Activated CD4-positive, alpha-beta T cell treated with anti-CD3 and anti-CD28 coated beads, Interleukin-10, Interleukin-2, amounts not matched to agents 100 ng/mL and 50 ng/mL, durations not matched to agents 16 hours and 8 hours (primary cell): ENCODE results near the gene OR51E2.
A peak's percentile ranks its signal among the peaks of the same experiment; 100 is the strongest.
"Not testable (repeated sequence)": the region's sequence is repeated elsewhere in the genome, so short reads cannot be mapped to it uniquely, and the experiment has no call there.

Experiments
- DNase-seq: peaks from one replicate; pipeline ENCODE4 v3.0.0-alpha.2; 2020

The OR51E2 gene

GRCh38 chr11:4697585-4697984 is at the start of gene OR51E2:
TSS of gene OR51E2 (minus strand) at chr11:4697853. CDS start at chr11:4682711, 15,142 bp downstream.
- DNase-seq = no peak

DNA sequence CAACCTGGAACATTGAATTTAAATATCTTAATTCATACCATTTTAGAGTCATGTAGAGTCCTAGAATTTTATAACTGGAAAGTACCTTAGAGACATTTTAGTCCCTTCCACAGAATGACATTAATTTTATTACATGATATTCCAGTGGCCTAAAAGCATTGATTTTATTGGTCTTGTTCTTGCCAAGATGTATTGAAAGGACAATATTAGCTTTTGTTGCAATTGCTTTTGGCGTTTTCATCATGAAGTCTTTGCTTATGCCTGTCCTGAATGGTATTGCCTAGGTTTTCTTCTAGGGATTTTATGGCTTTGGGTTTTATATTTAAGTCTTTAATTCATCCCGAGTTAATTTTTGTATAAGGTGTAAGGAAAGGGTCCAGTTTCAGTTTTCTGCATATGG is 43.1 kb upstream of the OR51E2 start:
- DNase-seq = no peak

DNA sequence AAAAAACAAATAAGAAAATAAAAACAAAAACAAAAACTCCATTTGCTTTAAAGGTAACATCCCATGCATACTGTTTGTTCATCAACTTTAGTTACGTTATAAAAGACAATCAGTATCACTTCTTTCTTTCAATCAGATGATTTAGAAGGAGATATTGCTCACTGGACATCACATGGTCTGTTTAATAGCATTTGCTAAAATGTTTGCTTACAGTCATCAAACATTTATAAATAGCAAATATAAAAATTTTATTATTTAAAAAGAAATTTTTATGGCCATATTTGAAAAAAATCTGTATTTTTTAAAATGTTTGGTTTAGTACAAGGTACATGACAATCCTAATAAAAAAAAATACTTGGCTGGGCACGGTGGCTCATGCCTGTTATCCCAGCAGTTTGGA is 29.5 kb upstream of the OR51E2 start:
- no peak for DNase-seq

DNA sequence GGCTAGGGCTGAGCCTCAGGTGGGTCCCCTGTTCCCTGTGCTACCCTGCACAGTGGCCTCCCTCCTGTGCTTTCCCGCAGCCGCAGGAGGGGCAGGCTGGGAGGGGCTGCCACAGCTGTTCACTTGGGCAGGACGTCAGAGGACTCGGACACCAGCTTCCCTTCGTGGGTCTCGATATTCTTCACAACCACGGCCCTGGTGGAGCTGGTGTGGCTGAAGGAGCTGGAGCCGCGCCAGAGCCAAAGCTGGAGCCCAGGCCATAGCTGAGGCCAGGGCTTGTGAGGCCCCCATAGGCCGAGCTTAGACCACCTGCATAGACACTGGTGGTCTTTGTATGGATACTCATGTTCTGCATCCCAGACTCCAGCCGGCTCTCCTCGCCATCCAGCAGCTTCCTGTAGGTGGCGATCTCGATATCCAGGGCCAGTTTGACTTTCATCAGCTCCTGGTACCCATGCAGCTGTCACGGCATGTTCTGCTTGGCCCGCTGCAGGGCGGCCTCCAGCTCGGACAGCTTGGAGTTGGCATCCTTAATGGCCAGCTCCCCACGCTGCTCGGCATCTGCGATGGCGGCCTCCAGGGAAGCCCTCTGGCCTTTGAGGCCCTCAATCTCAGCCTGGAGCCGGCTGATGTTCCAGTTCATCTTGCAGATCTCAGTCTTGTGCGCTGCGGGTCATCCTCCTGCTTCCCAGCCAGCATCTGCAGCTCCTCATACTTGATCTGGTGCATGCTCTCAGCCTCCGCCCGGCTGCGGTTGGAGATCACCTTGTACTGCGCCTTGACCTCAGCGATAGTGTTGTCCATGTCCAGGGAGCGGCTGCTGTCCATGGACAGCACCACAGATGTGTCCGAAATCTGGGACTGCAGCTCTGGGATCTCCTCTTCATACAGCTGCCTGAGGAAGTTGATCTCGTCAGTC is 25.2 kb upstream of the OR51E2 start:
- not testable (repeated sequence) for DNase-seq

GRCh38 chr11:4714300-4714699 is 16.6 kb upstream of the OR51E2 start:
- no peak for DNase-seq

DNA sequence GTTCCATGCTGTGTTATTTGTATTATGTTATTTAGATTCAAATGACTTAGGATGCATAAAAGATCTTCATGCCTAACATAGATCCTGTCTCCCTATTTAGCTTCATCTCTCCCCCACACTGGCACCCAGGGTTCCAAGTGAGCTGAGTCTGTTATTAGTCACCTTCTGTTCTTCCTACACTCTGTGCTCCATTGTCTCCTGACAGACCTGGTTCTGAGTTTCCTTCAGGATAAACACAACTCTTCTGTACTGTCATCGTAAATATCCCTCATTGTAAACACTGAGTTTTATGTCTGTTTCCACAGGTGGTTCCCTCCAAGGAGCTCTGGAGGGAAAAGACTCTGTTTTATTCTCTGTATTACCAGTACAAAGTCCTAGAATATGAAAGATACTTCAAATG is 15.6 kb upstream of the OR51E2 start:
- DNase-seq = no peak

DNA sequence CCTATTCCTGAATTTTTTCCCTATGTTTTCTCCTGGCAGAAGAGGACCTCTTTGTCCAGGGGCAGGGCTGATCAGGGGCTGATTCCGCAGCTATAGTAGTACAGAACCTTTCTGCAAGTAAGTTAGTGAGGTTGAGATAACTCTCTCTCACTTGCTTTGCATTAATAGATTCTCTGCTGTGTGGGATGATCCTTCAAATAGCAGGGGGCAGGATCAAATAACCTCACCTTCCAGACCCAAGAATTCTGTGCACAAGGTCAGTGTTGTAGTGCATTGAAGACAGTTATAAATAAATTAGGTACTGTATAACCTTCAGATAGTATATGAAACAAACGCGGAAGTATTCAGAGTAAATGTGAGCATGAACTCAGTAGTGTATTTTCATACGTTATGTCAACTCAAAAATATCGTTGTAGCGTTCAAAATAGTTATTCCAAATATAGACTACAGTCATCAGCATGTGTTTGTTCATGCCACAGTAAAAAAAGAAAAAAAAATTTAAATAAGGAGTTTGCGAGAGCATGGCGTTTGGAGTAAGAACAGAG is 7.2 kb upstream of the OR51E2 start:
- DNase-seq = no peak

DNA sequence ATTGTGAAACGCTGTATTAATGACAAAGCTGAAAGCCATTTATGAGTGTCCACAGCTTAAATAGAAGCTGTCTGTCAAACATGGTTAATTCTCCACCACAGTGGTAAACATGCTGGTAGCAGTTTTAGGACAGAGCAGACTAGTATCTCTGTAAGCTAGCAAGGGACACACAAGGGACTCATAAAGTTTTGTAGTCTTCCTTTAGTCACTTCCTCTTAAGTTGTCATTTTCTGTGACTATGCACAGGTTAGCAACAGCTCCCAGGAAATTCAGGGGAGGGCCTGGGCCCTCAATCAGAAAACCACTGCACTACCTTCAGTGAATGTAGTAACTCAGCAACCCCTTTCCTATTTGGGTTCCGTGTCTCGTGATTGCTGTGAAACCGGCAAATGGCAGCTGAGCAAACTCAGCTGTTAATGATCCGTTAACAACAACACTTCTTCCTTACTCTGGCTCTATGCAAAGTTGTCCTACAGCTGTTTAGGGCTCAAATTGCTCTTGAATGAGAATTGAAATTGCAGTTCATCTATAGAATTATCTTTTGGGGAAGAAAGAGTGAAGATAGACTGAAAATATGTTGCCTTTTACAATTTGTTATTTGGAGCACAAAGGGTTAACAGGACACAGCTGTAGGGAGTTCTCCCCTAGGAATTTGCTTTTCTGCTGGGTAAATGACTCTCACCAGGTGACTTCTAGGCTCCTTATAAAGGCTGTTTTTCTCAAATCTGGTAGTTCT is 6.6 kb upstream of the OR51E2 start, which contains the start of gene MMP26:
Gene MMP26, plus strand, starts transcription at position 731 of the 736 bp plus-strand sequence.
- DNase-seq = no peak

DNA sequence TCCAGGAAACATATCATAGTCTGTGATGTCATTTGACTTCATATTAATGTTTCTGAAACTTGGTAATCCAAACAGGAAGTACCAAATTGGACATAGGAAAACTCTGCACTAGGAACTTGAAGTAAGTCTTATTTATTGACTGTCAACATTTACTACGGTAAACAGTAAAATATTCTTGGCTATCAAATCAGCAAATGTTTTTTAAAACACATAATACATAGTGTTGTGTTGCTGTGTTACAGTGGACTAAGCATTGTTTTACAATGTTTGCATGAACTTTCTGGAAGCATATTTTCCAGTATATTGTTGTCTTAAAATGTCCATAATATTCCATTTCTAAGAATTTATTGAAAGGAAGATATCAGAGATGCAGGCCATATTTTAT is 2.8 kb upstream of the OR51E2 start:
- DNase-seq = no peak

DNA sequence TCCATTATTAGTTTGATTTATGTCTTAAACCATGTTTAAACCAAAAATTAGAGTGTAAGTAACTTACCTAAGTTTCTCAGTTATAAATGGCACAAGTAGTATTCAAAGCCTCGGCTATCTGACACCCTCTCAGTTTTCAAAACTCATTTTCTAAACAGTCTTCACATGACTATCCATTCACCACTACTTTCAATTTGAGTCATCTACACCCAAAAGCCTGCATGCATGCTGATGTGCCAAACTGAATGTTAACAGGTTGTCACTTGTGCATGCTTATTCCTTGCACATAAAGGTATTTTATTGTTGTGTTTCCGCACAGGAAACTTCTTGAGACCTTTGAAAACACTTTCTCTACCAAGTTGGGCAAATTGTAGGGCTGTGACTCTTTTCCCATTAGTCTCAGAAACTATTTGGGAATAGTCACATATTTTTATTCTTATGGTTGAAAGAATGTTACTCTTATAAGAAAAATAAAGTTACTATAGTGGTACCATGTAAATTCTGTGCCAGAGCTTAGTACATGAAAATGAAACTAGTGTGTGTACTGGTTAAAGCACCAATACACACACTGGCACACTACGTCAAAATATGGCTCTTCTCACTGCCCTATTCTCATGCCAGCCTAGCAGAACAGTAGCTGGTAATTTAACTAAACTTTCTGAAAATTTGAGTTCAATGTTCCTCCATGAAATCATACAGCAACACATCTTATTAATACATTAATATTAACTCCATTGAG is 2.2 kb upstream of the OR51E2 start:
- peak; percentile 72 for DNase-seq

DNA sequence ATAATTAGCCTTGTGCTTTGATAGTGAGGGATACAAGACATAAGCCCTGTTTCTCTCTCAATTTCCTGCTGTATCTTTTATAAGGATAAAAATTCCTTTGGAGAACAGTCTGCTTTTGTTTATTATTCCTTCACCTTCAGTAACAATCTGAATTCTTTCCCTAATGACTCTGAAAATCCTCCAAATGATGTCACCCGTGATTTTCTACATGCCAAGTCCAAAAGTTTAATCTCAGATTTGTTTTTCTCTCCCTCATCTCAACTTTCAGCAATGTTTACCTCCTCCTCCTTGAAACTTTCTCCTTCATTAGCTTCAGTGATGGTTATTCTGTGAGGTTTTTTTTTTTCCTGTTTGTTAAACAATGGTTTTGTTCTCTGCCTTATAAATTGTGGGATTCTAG is 2.2 kb downstream of the OR51E2 start:
- DNase-seq = no peak

GRCh38 chr11:4684631-4685285 is 12.9 kb downstream of the OR51E2 start:
- DNase-seq = no peak

DNA sequence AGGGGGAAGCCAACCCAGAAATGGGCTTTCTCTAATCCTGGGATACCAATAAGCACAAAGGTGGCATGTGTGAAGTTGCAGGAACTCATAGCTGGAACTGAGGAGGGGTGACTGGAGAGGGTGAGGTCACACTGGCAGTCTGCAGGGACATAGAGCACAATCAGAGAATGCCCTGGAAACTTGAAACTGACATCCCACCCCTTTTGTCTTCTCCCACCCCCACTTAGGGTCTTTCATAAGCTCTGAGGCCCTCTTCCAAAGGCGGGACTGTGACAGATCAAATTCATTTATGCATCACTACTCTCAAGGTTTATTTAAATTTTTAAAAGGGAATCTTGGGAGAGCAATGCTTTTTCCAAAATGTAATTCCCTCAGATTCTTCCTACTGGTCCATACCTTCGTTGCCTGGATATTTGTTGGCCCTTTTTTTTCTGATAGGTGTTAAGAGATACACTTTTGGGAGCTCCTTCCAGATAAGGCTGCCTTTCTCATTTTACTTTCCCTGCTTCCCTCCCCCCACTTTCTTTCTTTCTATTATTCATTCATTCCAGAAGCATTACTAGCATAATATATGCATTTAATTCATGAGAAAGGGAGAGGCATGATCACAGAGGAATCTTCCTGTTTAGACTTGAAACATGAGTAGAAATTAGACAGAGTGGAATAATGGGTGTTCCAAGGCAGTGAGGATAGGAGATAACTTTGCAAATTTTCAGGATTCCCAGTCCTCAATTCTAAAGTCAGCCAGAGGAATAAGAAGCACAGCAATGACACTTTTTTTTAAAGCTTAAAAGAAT is 14.8 kb downstream of the OR51E2 start:
- no peak for DNase-seq

DNA sequence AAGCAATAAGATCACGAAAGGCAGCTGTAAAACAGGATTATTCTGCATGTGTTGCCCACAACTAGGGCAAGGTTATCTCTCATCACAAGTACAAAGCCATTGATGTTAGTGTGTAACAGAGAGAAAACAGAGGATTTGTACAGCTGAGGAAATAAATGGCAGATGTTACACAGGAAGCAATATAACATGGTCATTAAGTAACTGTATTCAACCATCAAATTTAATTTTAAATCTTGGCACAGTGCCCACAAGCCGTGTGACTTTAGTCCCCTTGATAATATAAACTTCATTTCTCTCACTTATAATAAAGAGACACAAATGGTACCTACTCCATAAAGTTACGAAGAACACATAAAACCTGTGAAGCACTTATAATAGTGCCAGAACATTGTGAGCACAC is 17.3 kb downstream of the OR51E2 start:
- no peak for DNase-seq

DNA sequence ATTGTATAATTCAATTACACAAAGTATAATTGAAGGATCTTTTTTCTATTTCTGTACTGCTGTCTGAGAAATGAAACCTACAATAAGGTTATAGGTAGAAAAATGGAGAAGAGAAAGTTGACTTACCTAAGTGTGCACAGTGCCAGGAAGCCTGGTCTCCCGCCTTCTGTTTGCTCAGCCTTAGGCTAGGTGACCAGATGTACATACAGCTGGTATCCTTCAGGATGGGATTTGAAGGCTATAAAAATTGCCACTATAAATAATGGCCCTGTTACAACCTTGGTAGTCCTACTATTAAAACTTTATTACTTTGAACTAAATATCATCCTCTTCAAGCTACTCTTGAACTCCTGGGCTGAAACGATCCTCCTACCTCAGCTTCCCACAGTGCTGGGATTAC is 19.7 kb downstream of the OR51E2 start:
- no peak for DNase-seq

DNA sequence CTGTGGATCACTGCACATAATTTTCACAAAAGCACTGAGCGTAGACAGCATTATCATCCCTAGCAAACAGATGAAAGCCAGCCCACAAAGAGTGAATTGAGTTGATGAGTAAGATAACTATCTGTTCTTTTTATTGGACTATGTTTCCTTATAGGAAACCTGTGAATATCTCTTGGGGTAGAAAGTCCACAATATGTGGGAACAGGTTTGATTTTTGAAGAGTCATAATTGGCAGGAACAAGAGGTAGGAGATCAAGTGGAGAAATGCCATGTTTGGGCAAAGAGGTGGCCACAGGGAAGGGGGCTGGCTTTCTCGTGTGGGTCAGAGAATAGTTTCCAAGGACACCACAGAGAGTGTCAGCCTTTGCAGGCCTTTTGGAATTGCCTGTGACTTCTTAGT is 23.9 kb downstream of the OR51E2 start:
- no peak for DNase-seq

DNA sequence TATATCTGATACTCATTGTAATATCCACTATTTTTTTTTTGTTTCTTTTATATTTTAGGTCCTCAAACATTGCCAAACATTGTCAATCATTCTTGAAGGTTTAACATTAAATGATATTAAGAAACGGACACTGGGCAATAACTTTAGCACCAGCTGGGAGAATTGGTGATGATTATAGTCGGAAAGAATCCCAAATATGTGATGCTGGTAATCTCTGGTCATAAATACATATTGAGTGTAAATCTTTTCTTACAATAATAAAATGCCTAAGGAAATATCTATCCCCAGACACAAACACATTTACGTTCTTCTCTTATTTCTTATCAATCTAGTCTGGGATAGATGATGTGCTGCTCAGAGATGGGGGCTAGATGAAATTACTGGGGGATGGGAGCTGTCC is 25.2 kb downstream of the OR51E2 start:
- no peak for DNase-seq

DNA sequence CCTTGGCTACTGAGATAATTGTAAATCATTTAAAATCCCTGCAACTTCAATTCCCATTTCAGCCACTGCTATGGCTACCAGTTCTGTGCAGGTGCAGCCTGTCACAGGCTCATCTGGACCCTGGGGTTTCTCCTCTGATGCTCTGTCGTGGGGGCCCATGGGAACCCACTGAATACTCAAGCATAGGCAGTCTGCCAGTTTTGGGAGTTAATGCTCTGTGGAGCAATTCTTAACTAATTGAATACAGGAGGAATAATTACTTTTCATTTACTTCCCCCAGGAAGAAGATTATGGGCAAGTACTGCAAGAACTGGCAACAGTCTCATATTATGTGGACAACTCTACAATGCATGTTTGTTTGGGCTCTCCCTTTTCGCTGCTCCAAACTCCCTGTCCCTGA is 25.9 kb downstream of the OR51E2 start:
- DNase-seq = no peak

GRCh38 chr11:4665424-4665823 is 32.2 kb downstream of the OR51E2 start:
- no peak for DNase-seq

GRCh38 chr11:4664786-4665185 is 32.9 kb downstream of the OR51E2 start:
- no peak for DNase-seq

- DNase-seq = no peak
Measured at GRCh38 chr11:4664183-4664582, 33.5 kb downstream of the OR51E2 start.

DNA sequence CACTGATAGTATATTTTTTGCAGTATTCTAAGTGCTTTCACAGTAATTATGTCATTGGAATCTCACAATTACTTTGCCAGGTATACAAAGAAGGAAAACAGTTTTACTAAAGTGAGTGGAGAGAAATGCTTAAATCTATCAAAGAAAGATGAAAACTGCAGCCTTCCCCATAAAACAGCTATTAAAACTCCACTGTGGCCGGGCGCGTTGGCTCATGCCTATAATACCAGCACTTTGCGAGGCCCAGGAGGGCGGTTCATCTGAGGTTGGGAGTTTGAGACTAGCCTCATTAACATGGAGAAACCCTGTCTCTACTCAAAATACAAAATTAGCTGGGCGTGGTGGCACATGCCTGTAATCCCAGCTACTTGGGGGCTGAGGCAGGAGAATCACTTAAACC is 34.8 kb downstream of the OR51E2 start:
- DNase-seq = no peak
